ENCODE data around the gene ACOX1.

The ACOX1 gene

DNA sequence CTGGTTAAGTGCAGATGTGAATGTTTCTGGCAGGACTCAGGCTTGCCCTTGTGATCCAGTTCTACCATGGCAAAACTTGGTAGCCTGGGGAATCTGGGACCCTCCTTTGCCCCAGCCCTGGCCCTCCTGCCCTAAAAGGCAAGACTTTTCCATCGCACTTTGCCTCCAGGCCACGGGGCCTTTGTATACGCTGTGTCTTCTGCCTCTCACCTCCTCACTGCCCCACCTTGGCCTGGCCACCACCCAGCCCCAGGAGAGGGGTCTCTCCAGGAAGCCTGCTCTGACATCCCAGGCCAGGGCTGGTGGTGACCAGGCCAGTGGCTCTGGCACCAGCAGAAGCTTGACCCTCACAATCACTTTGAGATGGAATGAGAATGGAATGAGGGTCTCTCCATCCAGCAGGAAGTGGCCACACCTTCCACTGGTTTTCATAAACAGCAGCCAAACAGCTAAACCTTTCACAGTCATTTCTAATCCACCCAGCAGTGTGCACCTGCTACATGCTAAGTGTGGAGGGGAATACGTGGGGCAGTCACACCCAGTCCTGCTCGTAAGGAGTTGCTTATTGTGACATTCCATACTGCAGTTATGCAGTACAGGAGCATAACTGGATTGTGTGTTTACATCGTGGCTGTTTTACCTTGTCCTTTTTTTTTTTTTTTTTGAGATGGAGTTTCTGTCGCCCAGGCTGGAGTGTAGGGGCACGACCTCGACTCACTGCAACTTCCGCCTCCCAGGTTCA is 72.7 kb downstream of the ACOX1 start:
- no peak for DNase-seq

DNA sequence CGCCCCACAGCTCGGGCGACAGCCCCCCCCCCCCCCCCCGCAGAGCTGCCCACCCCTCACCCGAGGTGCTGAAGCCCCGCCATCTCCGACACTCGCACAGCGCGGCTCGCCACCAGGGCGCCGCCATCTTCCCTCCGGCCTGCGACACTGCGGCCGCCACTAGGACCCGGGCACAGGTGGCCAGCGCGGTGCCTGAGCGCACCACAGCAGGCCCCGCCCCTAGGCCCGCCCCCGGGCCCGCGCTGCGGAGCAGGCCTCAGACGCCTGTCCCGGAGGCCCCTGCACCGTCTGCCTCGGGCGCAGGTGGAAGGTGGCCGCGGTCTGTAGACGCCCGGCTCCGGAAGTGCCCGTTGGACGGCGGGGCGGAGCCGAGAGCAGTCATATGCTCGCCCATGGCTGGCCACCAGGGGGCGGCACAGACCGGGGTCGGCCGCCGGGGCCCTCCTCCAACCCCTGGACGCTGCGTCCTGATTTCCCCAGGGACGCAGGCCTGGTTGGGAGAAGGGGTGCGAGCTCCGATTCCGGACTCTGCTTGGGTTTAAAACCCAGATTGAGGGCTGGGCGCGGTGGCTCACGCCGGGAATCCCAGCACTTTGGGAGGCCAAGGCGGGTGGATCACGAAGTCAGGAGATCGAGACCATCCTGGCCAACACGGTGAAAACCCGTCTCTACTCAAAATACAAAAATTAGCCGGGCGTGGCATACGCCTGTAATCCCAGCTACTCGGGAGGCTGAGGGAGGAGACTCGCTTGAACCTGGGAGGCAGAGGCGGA is 74.0 kb downstream of the ACOX1 start, which contains the start of gene MRPL38:
Gene MRPL38 (minus strand): TSS at position 136 of the 773 bp plus-strand sequence. CDS start 9 bp downstream, at position 127.
- DNase-seq = peak; percentile 93

DNA sequence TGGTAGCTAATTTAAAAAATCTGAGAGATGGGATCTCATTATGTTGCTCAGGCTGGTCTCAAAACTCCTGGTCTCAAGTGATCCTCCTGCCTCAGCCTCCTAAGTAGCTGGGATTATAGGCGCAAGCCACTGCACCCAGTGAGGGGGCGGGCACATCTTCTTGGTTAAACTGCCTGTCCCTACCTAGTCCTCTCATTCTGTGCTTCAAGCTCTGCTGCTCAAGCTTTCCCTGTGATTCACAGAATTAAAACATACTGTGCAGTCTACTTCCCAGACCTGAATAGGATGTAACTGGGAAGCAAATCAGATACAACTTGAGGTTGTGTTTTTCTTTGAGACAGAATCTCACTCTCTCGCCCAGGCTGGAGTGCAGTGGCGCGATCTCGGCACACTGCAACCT is 76.6 kb downstream of the ACOX1 start:
- DNase-seq = no peak

DNA sequence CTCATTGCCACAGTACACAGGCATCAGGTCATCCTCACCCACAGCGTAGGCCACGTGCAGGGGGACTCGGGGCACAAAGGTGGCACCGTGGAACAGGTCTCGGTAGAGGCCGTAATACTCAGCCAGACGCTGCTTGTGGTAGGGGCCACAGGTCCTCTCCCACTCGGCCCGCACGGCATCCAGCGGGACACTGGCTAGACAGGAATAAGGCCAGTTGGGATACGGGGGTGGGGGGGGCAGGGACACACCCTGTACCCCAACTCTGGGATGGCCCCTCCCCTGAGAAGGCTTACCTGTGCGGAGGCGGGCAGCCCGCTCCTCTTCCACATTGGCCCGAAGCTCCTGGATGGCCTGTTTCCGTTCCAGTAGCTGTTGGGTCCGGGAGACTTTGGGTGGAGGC is 77.2 kb downstream of the ACOX1 start:
- no peak for DNase-seq

DNA sequence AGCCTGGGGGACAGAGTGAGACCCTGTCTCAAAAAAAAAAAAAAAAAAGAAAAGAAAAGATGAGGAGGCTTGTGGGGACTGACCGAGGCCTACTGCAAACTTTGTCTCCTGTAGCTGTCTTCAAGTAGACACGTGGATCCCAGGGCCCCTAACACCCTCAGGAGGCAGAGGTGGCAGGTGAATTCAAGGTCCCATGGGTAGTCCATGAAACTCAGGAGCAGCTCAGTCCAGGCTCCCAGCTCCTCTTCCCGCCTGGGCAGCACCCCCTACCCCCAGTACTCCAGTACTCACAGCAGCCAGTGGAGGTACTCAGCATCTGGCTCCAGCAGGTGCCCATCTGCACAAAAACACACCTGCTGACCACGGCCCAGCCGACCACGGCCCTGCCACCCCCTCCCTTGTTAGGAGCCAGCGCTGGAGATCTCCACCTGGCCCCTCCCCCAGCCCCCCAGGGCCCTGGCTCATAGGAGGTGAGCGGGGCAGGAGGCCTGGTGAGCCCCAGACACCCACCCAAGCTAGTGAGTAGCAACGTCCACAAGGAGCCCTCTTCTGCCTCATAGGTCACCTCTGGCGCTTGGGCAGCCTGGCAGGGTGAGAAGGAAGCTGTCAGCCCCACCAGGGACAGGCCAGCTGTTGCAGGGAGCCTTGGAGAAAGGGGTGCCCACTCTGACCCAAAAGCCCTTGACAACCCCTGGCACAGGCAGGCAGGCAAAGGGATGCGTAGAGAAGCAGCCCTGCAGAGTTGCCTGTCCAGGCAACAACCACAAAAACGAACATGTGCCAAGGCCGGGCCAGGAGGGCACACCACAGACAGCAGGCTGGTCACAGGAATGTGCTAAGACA is 78.1 kb downstream of the ACOX1 start:
- no peak for DNase-seq

DNA sequence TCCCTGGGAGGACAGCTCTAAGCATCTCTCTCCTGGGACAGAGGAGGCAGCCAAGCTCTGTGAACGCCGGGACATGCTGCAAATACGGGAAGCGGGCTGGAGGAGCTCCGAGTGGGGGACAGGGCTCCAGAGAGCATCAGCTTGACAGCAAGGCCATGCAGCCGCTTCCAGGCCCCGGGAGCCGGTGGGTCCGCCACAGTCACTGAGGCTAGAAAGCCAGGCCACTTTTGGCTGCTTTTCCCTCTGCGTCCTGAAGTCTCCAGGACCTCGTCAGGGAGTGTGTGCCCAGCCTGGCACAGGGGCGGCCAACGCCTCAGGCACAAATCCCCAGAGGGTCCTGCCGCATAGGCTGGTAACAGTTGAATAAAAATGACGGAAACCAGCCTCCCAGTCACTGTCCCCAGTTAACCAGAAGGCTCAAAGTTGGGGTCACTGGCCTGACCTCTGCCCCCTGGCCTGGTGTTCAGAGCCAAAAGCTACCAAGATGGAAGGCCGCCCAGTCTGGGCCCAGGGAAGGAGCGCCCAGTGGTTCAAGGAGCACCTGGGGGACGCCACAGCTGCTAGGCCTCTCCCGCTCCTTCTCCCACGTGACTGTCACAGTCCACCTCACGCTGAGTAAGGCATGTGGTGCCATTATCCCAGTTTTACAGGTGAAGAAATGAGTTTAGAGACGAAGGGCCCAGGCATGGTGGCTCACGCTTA is 79.0 kb downstream of the ACOX1 start:
- DNase-seq = no peak

DNA sequence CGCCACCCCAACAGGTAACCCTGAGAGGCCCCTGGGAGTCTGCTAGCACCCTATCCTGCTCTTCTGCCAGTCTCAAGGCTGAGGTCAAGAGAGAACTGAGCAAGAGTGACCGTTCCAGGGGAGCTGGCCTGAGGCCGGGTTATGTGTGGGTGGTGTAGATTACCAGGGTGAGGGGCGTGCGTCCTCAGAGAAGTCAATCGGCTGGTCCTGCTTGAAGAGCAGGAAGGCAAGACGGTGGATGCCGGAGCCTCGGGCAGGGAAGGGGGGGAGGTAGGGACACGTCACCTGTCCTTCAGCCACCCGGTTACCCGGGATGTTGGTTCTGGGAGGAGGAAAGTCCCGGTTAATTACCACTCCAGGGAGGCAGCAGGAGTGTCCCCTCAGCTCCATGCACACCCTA is 79.6 kb downstream of the ACOX1 start:
- no peak for DNase-seq

DNA sequence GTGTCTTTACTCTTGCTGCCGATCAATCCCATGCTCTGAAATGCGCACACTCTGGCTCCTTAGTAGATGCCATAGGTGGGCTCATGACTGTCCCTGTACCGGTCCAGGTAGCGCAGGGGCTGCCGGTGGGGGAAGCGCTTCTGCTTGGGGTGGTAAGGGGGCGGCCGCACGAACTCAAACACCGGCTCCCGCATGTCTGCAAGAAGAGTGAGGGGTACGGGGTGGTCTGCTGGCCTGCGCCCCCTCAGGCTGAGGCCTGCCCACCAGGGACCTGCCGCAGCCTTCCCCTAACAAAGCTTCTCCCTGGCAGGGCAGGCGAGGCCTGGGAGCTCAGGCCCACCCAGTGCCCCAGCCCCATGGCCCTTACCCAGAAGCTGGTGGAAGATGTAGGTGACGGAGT is 80.2 kb downstream of the ACOX1 start:
- no peak for DNase-seq

DNA sequence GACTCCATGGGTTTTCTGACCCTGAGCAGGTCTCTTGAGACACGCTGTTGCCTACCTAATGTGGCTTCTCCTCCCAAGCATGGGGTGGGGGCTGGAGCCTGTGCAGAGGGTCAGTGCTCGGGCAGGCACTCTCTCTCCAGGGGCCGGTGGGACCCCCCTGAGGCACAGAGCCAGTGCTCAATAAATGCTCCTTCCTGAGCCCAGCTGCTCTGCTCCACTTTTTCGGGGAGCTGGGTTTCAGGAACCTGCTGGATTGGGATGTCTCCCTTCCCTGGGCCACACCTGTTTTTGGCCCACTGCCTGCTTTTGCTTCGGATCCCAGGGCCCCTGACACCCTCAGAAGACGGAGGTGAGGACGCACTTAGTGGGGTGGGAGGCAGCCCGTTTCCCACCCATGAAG is 80.9 kb downstream of the ACOX1 start:
- DNase-seq = no peak

DNA sequence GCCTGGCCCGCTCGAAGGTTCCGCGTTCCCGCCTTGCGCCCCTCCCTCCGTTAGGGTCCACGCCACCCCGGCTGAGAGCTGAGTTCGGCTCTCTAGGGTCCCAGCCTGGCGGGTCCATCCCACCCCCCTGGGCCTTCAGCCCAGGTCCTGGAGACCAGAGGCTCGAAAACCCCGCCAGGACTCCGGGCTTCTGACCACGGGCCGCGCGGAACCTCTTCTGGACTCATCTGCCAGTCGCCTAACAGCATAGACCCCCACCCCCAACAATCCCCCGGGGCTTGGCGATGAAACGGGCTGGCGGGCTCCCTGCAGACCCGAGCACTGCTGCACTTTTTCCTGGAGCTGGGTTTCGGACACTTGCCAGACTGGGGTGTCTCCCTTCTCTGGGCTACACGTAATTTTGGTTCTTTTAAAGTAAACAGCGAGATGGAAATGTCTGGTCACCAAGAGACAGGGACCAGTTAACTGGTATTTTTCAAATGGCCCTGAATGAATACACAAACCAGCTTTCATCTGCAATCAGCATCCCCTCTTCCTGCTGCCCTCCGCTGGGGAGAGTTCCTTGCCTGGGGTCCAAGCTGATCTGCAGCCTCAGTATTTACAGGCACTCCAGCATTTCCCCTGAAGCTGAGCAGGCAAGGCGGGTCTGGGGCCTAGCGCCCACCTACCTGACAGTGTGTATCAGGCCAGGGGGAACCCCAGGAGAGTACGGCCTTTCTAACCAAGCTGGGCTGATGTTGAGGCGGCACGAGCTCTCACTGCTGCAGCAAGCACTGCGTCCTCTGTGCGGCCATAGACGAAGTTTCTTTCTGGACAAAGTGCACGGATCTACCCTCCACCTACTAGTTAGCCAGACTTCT is 81.6 kb downstream of the ACOX1 start:
- no peak for DNase-seq

DNA sequence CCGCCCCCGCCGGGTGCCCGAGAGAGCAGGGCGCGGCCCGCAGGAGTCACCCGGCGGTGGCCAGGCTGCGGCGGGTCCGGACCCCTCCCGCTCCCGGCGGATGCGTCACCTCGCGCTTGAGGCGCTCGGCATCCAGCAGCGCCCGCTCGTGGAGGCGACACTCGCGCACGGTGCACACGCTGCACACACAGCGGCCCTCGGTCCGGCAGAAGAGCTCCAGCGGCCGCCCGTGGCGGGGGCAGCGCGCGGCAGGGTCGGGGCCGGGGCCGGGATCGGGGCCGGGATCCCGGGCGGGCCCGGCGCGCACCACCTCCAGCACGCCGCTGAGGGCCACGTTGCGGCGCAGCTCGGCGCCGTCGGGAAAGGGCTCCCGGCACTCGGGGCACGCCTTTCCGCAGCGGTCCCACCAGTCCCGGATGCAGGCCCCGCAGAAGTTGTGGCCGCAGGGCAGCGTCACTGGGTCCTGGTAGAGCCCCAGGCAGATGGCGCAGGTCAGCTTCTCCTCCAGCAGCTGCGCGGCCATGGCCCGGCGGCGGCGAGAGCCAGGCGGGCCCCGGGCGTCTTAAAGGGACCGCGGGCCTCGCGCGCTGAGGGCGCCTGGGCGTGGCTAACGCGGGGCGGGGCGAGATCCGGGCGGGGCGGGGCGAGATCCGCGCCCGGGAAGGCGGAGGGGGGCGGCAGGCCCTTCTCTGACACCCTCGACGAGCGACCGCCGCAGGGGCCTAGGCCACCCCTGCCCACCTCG is 82.4 kb downstream of the ACOX1 start, which contains the start of gene TRIM65:
Gene TRIM65 (minus strand): TSS at position 537 of the 745 bp plus-strand sequence. CDS start 14 bp downstream, at position 523.
- DNase-seq = peak; percentile 64

DNA sequence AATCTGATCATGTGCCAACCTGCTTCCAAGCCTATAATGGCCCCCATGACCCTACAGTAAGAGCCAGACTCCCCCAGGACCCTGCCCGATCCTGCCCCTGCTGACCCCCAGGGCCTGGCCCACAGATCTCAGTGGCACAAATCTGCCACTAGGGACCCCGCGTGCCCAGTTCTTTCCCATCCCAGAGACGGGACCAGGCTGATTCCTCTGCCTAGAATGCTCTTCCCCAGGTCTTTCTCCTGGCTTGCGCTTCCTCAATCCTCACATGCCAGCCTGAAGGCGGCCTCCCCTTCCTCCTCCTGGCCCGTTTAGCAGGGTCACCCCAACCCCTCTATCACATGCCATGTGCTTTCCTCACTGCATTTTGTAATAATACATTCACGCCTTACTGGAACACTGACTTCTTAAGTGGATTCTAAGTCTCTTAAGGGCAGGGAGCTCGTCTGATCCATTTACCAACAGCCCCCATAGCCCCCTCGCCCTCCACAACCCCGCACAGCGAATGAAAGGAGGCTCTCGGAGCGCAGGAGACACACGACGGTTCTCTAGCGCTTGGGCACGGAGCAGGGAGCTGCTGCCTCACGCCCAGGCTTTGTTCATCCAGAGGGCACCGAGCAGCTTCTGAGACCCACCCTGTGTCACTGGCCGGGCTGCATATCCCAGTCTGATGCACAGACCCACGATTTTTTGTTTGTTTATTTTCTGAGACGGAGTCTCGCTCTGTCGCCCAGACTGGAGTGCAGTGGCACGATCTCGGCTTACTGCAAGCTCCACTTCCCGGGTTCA is 83.4 kb downstream of the ACOX1 start:
- peak; percentile 35 for DNase-seq

DNA sequence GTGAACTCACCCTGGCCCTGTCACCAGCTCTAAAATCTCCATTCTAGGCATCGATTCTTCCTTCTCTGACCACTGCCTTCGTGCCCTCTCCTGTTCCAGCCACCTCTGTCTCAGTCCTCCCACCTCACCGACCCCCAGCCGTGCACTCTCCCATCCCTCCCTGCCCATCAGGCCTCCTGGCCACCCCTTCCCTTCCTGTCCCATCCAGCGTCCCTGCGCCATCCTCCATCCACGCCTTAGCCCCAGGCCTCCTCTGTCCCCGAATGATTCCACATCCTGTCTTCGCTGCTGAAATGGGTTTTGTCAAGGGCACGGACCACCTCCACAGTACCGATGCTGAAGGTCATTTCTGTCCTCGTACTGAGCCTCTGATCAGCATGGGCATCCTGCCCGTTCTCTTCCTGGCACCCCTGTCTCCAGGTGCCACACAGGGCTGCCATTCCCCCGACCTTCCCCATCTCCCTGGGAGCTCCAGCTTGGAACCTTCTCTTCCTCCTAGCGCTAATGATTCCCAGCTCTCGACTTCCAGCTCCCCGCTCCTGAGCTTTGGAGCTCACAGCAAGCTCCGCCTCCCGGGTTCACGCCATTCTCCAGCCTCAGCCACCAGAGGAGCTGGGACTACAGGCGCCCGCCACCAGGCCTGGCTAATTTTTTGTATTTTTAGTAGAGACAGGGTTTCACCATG is 84.8 kb downstream of the ACOX1 start:
- DNase-seq = no peak

DNA sequence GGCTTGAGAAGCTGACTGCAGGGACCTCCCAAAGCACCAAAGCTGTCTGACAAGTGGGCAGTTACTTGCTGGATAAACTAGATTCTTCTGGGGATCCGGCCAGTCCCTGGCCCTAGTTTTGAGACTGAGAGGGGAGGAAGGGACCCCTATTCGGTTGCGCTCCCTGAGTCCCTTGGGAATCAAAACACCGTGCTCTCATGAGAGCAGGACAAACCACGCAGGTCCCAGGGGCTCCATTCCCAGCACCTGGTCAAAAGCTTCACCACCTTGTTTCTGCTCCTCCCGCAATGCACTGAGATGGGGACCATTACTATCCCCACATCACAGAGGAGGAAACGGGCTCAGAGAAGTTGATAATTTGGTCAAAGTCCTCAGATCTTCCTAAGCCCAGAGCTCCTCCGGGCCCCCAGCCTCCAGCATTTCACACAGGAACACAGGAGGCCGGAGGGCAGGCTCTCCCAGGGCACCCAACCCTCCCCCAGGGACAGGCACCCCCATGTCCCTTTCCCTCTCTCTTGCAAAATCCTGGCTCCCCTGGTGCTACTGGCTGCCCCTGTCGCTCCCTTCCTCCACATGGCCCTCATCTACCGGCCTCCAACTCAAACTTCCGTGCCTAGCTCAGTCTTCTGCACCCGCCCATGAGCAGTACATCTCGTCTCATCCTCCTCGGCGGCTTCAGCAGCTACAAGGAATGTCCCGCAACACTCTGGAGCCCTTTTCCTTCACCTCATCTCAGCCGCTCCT is 85.5 kb downstream of the ACOX1 start:
- DNase-seq = no peak

DNA sequence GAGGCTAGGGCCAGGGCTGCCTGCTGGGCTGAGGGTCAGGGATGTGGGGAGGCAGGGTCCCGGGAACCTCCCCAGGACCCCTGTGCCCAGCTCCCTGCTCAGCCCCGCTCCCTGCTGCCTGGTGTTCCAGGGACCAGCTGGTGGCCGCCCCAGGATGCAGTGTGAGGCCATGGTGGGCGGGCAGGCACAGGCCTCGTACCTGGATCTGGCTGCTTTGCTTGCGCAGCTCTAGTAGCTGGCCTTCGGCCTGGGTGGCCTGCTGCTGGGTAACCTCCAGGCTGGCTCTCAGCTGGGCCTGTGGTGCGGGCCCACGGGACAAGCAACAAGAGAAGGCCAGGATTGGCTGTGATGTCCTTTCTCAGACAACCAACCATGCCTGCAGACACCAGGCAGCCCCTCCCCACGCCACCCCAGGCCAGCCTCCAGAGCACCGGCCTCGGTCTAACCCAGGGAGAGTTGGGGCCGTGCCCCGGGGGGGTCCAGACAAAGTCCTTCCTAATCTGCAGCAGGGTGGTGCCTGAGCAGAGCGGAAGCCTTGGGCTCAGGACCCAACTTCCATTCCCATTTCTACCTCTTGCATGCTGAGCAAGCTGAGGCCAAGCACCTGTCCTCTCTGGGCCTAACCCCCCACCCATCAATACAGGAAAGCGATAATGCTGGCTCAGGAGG is 86.3 kb downstream of the ACOX1 start:
- no peak for DNase-seq

DNA sequence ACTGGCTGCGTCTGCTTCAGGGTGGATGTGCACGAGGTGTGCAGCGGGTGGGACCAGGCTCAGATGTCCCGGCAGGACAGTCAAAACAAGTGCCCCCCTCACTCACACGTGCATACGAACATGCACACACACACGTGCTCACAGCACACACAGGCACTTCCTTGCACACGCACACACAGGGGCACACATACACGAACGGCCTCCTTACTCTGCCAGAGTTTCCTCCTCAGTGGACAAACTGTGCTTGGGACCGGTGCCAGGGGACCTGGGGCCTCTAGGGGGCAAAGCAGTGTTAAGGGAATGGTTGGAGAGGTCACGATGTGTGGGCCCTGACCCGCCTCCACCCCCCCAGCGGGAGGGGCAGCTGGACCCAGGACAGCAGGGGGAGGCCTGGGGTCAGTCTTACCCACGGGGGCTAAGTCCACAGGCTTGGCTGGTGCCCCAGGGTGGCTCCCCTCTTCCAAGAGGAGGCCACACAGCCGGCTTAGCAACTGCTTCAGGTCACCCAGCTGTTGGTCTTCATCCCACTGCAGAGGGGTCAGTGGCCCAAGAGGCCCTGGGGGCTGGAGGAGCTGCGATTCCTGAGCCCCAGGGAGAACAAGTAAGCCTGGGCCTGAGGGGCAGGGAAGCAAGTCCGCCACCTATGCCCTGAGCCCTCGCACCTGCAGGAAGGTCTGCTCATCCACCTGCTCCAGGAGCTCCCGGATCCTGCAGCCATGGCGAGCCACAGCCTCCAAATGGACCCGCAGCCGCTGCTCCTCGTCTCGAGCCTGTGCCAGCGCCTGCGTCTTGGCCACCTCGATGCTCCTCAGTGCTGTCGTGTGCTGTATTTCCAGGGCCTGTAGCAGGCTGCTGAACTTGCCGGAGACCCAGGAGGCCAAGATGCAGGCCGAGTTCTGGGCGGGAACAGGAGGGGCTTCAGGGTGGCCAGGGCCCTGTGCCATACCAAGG is 87.1 kb downstream of the ACOX1 start:
- DNase-seq = no peak
